Stimulated activated CD4-positive, alpha-beta T cell treated with anti-CD3 and anti-CD28 coated beads, Interleukin-2, amount 100 ng/mL, for 4 hours (primary cell): Measurements from ENCODE around the gene PIKFYVE.
"Not testable (repeated sequence)": the region's sequence is repeated elsewhere in the genome, so short reads cannot be mapped to it uniquely, and the experiment has no call there.

Experiments used
- DNase-seq: peaks from one replicate; pipeline ENCODE4 v3.0.0-alpha.2; 2020; ENCODE audit warnings: low read depth

The PIKFYVE gene

GRCh38 chr2:208360259-208361076 lies 94.4 kb downstream of the PIKFYVE start:
- no peak for DNase-seq

- no peak for DNase-seq
These were observed 95.0 kb downstream of the PIKFYVE start for GRCh38 chr2:208361077-208361441.

GRCh38 chr2:208363485-208363884 lies 97.4 kb downstream of the PIKFYVE start:
- DNase-seq = no peak

GRCh38 chr2:208366215-208367127 lies 100.4 kb downstream of the PIKFYVE start:
- no peak for DNase-seq

GRCh38 chr2:208369091-208369490 lies 103.0 kb downstream of the PIKFYVE start:
- DNase-seq = no peak

GRCh38 chr2:208370881-208371633 lies 105.0 kb downstream of the PIKFYVE start:
- no peak for DNase-seq

GRCh38 chr2:208371634-208371935 lies 105.5 kb downstream of the PIKFYVE start:
- DNase-seq = no peak

- DNase-seq = no peak
These were observed 107.5 kb downstream of the PIKFYVE start for GRCh38 chr2:208373460-208374089.

GRCh38 chr2:208375491-208376068 lies 109.5 kb downstream of the PIKFYVE start:
- DNase-seq = no peak

- DNase-seq = not testable (repeated sequence)
These were observed 111.3 kb downstream of the PIKFYVE start for GRCh38 chr2:208377344-208377860.

GRCh38 chr2:208379192-208379591 lies 113.1 kb downstream of the PIKFYVE start:
- DNase-seq = no peak

GRCh38 chr2:208384637-208385036 lies 118.6 kb downstream of the PIKFYVE start:
- DNase-seq = no peak

- DNase-seq = no peak
These were observed 120.5 kb downstream of the PIKFYVE start for GRCh38 chr2:208386541-208386940.

- no peak for DNase-seq
These were observed 123.9 kb downstream of the PIKFYVE start for GRCh38 chr2:208389940-208390339.

GRCh38 chr2:208392300-208392699 lies 126.2 kb downstream of the PIKFYVE start:
- DNase-seq = no peak

- DNase-seq = not testable (repeated sequence)
These were observed 130.7 kb downstream of the PIKFYVE start for GRCh38 chr2:208396796-208397195.

GRCh38 chr2:208399201-208399600 lies 133.1 kb downstream of the PIKFYVE start:
- DNase-seq = no peak

GRCh38 chr2:208406474-208407451 lies 140.7 kb downstream of the PIKFYVE start, which contains the start of gene PTH2R:
Gene PTH2R (plus strand): TSS chr2:208406792. CDS start chr2:208407044, 252 bp downstream.
- no peak for DNase-seq

GRCh38 chr2:208407667-208408066 lies 141.6 kb downstream of the PIKFYVE start:
- no peak for DNase-seq
